Natural killer cell (primary cell): ENCODE data around the gene DNMBP. TPM values are rescaled to one million over a fixed set of nuclear protein-coding genes. Genes with fewer than 3 reads are reported as not detected.

ENCODE experiments used
- ATAC-seq, 3 donors: fragments of 150-1000 bp in 2 of 3; fragments of 200-7000 bp in 1 of 3; cut with Tn5 transposase; 1 replicate in 1 of 3; 2 replicates in 2 of 3; pipeline ENCODE4 v1.10.0; 2021; ENCODE audit warnings: mild to moderate bottlenecking in 2 of 3, moderate library complexity in 2 of 3
- DNase-seq, 2 donors: peaks; one replicate each; pipeline versions ENCODE4 v3.0.0 to v3.0.0-alpha.2; 2013 to 2021; ENCODE audit warnings: mixed read lengths in 1 of 2
- H3K27ac ChIP-seq: one replicate; pipeline ENCODE4 v1.5.1; 2013; ENCODE audit warnings: mild to moderate bottlenecking, low read length
- H3K27me3 ChIP-seq: one replicate; pipeline ENCODE4 v1.6.1; 2013; ENCODE audit warnings: low read length; ENCODE audit not compliant: control insufficient read depth, insufficient read depth
- H3K36me3 ChIP-seq: one replicate; pipeline ENCODE4 v1.6.1; 2013; ENCODE audit warnings: low read length; ENCODE audit not compliant: control insufficient read depth, insufficient read depth
- H3K4me1 ChIP-seq: one replicate; pipeline ENCODE4 v1.6.1; 2013; ENCODE audit warnings: low read length; ENCODE audit not compliant: control insufficient read depth, insufficient read depth
- H3K4me3 ChIP-seq: one replicate; pipeline ENCODE4 v1.5.1; 2013; ENCODE audit warnings: low read length
- H3K9me3 ChIP-seq: one replicate; pipeline ENCODE4 v1.6.1; 2013; ENCODE audit warnings: low read length; ENCODE audit not compliant: control insufficient read depth, insufficient read depth
- H3K27ac Mint-ChIP-seq, 2 donors: one replicate each; pipeline ENCODE4 v1.8.0; 2022; ENCODE audit warnings: mild to moderate bottlenecking in 2 of 2, mixed read lengths in 2 of 2, moderate library complexity in 1 of 2
- H3K27me3 Mint-ChIP-seq, 2 donors: one replicate each; pipeline ENCODE4 v1.8.0; 2022; ENCODE audit warnings: low read depth in 2 of 2, mixed read lengths in 2 of 2
- H3K36me3 Mint-ChIP-seq: one replicate; pipeline ENCODE4 v1.8.0; 2022; ENCODE audit warnings: mixed read lengths
- H3K4me1 Mint-ChIP-seq, 2 donors: one replicate each; pipeline ENCODE4 v1.8.0; 2022; ENCODE audit warnings: mixed read lengths in 2 of 2
- H3K4me3 Mint-ChIP-seq: one replicate; pipeline ENCODE4 v1.8.0; 2022; ENCODE audit warnings: mild to moderate bottlenecking, moderate library complexity, mixed read lengths
- H3K9me3 Mint-ChIP-seq, 2 donors: one replicate each; pipeline ENCODE4 v1.8.0; 2022; ENCODE audit warnings: mixed read lengths in 2 of 2
- CTCF ChIP-seq: fragments of 200-600 bp; IDR thresholded peaks from one replicate; pipeline ENCODE4 v1.8.0; 2022; ENCODE audit warnings: antibody characterized with exemption
- WGBS: methylation state at CpG from one replicate; pipeline ENCODE4 v1.1.7; 2013; ENCODE audit warnings: missing lambda C conversion rate; ENCODE audit not compliant: insufficient coverage; 5-methylcytosine and 5-hydroxymethylcytosine counted together
- intact Hi-C: fragments of 100-400 bp; cut with micrococcal nuclease; formaldehyde crosslinking; loops from one replicate; pipeline ENCODE4 v1.14.2; 2022
- total RNA-seq, 4 donors: library from RNA; stranded (reverse); fragments of 120-200 nt in 1 of 4; gene quantifications; one replicate each; pipeline versions ENCODE4 v1.2.3 to v1.2.4, GENCODE V29; 2013 to 2022

Gene DNMBP
- total RNA-seq, 3 donors from 2014 or later (not counting 1 experiment from before 2014, with no cell fraction given), result 13.8 to 15.4 (median 14.4) TPM

GRCh38 chr10:100046021-100046486 lies 36.3 kb upstream of the DNMBP start:
- H3K27me3 Mint-ChIP-seq, result peaks cover 5 to 11% of the 10 kb centered on the region in 2 donors
- Histone ChIP-seq H3K27ac (no peak overlapping the region), H3K27me3 (no peaks in the 10 kb centered on the region), H3K4me3 (no peak overlapping the region), H3K36me3 (no peaks in the 10 kb centered on the region), H3K9me3 (no peaks in the 10 kb centered on the region), H3K4me1 (no peaks in the 10 kb centered on the region)
- H3K36me3 Mint-ChIP-seq, result no peaks in the 10 kb centered on the region
- DNase-seq (peak; percentile 75 to 87), ATAC-seq (peak; percentile 68 to 85 (median 82))
- WGBS, result 26% methylated on average over 7 of the region's 7 CpGs
- H3K27ac Mint-ChIP-seq, result no peak overlapping the region
- intact Hi-C loops, result loop anchor here (1.0 kb wide), 1 partner anchor 200 kb away; no protein-coding TSS in a partner anchor
- no peaks in the 10 kb centered on the region for H3K9me3 Mint-ChIP-seq
- H3K4me1 Mint-ChIP-seq, result no peaks in the 10 kb centered on the region
- no peak overlapping the region for H3K4me3 Mint-ChIP-seq
- peak; percentile 93 for TF ChIP-seq CTCF

- H3K4me1 ChIP-seq, result no peaks in the 10 kb centered on the region
- no peak for TF ChIP-seq CTCF
- 60% methylated on average over 1 of the region's 2 CpGs for WGBS
- ATAC-seq, result no peak
- H3K27me3 ChIP-seq, result no peaks in the 10 kb centered on the region
- Mint-ChIP-seq H3K27me3 (peaks cover 5 to 11% of the 10 kb centered on the region in 2 donors), H3K4me1 (no peaks in the 10 kb centered on the region), H3K9me3 (no peaks in the 10 kb centered on the region), H3K4me3 (no peak overlapping the region), H3K27ac (no peak overlapping the region), H3K36me3 (no peaks in the 10 kb centered on the region)
- no peak for DNase-seq
- H3K4me3 ChIP-seq, result no peak overlapping the region
- no peaks in the 10 kb centered on the region for H3K9me3 ChIP-seq
- H3K27ac ChIP-seq, result no peak overlapping the region
- H3K36me3 ChIP-seq, result no peaks in the 10 kb centered on the region
- intact Hi-C loops, result no loop called here
These were observed 35.8 kb upstream of the DNMBP start for GRCh38 chr10:100045592-100045991.

- Histone ChIP-seq H3K4me1 (no peaks in the 10 kb centered on the region), H3K4me3 (no peak overlapping the region), H3K36me3 (no peaks in the 10 kb centered on the region), H3K27me3 (no peaks in the 10 kb centered on the region), H3K27ac (no peak overlapping the region), H3K9me3 (no peaks in the 10 kb centered on the region)
- intact Hi-C loops, result no loop called here
- Mint-ChIP-seq H3K27me3 (peaks cover 5 to 14% of the 10 kb centered on the region in 2 donors), H3K9me3 (no peaks in the 10 kb centered on the region), H3K27ac (no peak overlapping the region), H3K4me3 (no peak overlapping the region), H3K4me1 (no peaks in the 10 kb centered on the region), H3K36me3 (no peaks in the 10 kb centered on the region)
- whole genome bisulfite sequencing, result 57% methylated on average over 3 of the region's 3 CpGs
- no peak for TF ChIP-seq CTCF
- ATAC-seq (no peak), DNase-seq (no peak)
These were observed 34.0 kb upstream of the DNMBP start for GRCh38 chr10:100043796-100044195.

GRCh38 chr10:100043344-100043743 lies 33.6 kb upstream of the DNMBP start:
- H3K4me1 Mint-ChIP-seq, result no peaks in the 10 kb centered on the region
- H3K4me3 Mint-ChIP-seq, result no peak overlapping the region
- H3K36me3 Mint-ChIP-seq, result no peaks in the 10 kb centered on the region
- no peaks in the 10 kb centered on the region for H3K4me1 ChIP-seq
- no peaks in the 10 kb centered on the region for H3K9me3 Mint-ChIP-seq
- no peak overlapping the region for H3K4me3 ChIP-seq
- no peak overlapping the region for H3K27ac ChIP-seq
- no peak for ATAC-seq
- intact Hi-C loops, result no loop called here
- H3K9me3 ChIP-seq, result no peaks in the 10 kb centered on the region
- TF ChIP-seq CTCF, result no peak
- no peaks in the 10 kb centered on the region for H3K36me3 ChIP-seq
- no peaks in the 10 kb centered on the region for H3K27me3 ChIP-seq
- H3K27ac Mint-ChIP-seq, result no peak overlapping the region
- 83% methylated on average over 1 of the region's 2 CpGs for whole genome bisulfite sequencing
- peaks cover 5 to 14% of the 10 kb centered on the region in 2 donors for H3K27me3 Mint-ChIP-seq
- no peak for DNase-seq
